ENCODE data around the gene LRRC40. TPM values are rescaled to one million over a fixed set of nuclear protein-coding genes. Genes with fewer than 3 reads are reported as not detected.

The LRRC40 gene
- total RNA-seq, 6 donors from 2014 or later, result 7.5 to 18.3 (median 11.3) TPM

- WGBS, 2 donors, result 0% methylated on average over 11 of the region's 11 CpGs
- Histone ChIP-seq H3K9me3 (no peaks in the 10 kb centered on the region), H3K27ac (peak overlapping the region; percentile 90 to 97 (median 94)), H3K27me3 (no peaks in the 10 kb centered on the region), H3K4me3 (peak overlapping the region; percentile 73 to 91 (median 81)), H3K4me1 (peaks cover 38 to 48% (median 43%) of the 10 kb centered on the region in 4 donors), H3K36me3 (peaks cover 0 to 7% (median 0%) of the 10 kb centered on the region in 4 donors)
- TF ChIP-seq EP300 (IDR thresholded peaks at IDR 0.05), result no peak
- no peak for TF ChIP-seq POLR2A (IDR thresholded peaks at IDR 0.05)
- no peak for TF ChIP-seq POLR2AphosphoS5 (IDR thresholded peaks at IDR 0.05)
- TF ChIP-seq CTCF (IDR thresholded peaks at IDR 0.05), result no peak
- no peak for DNase-seq
- peak in 1 of 2 donors; percentile 45 for ATAC-seq (ENCODE audit: low FRiP score in 2 of 2)
These were observed 327 bp downstream of the LRRC40 start for GRCh38 chr1:70205071-70205433.

- H3K27ac ChIP-seq, result peak overlapping the region in 2 of 4 donors; percentile 91 to 97
- DNase-seq, result no peak
- peak overlapping the region; percentile 73 to 91 (median 81) for H3K4me3 ChIP-seq
- ATAC-seq (ENCODE audit: low FRiP score in 2 of 2), result no peak
- WGBS, 2 donors, result 0 to 3% methylated on average over 4 of the region's 4 CpGs
- H3K27me3 ChIP-seq, result no peaks in the 10 kb centered on the region
- H3K36me3 ChIP-seq, result peaks cover 0 to 7% (median 0%) of the 10 kb centered on the region in 4 donors
- TF ChIP-seq CTCF (IDR thresholded peaks at IDR 0.05) (no peak), EP300 (IDR thresholded peaks at IDR 0.05) (no peak), POLR2AphosphoS5 (IDR thresholded peaks at IDR 0.05) (no peak), POLR2A (IDR thresholded peaks at IDR 0.05) (no peak)
- peaks cover 38 to 47% (median 42%) of the 10 kb centered on the region in 4 donors for H3K4me1 ChIP-seq
- no peaks in the 10 kb centered on the region for H3K9me3 ChIP-seq
These were observed 779 bp downstream of the LRRC40 start for GRCh38 chr1:70204600-70204999.

GRCh38 chr1:70204139-70204538 lies 1.2 kb downstream of the LRRC40 start:
- DNase-seq (no peak), ATAC-seq (ENCODE audit: low FRiP score in 2 of 2) (no peak)
- Histone ChIP-seq H3K4me3 (peak overlapping the region in 1 of 4 donors; percentile 79), H3K36me3 (peaks cover 0 to 7% (median 0%) of the 10 kb centered on the region in 4 donors), H3K4me1 (peaks cover 38 to 43% (median 42%) of the 10 kb centered on the region in 4 donors), H3K27me3 (no peaks in the 10 kb centered on the region), H3K9me3 (no peaks in the 10 kb centered on the region), H3K27ac (no peak overlapping the region)
- TF ChIP-seq EP300 (IDR thresholded peaks at IDR 0.05) (no peak), POLR2A (IDR thresholded peaks at IDR 0.05) (no peak), POLR2AphosphoS5 (IDR thresholded peaks at IDR 0.05) (no peak), CTCF (IDR thresholded peaks at IDR 0.05) (no peak)
- WGBS, 2 donors, result 65 to 80% methylated on average over 1 of the region's 1 CpG

GRCh38 chr1:70202173-70202758 lies 3.1 kb downstream of the LRRC40 start:
- ATAC-seq (ENCODE audit: low FRiP score in 2 of 2), result no peak
- Histone ChIP-seq H3K36me3 (no peaks in the 10 kb centered on the region), H3K9me3 (no peaks in the 10 kb centered on the region), H3K4me3 (no peak overlapping the region), H3K27me3 (no peaks in the 10 kb centered on the region), H3K4me1 (peaks cover 22 to 32% (median 26%) of the 10 kb centered on the region in 4 donors), H3K27ac (no peak overlapping the region)
- TF ChIP-seq EP300 (IDR thresholded peaks at IDR 0.05), result no peak
- TF ChIP-seq POLR2AphosphoS5 (IDR thresholded peaks at IDR 0.05), result no peak
- TF ChIP-seq CTCF (IDR thresholded peaks at IDR 0.05), result no peak
- TF ChIP-seq POLR2A (IDR thresholded peaks at IDR 0.05), result no peak
- no peak for DNase-seq
- WGBS, 2 donors, result 59 to 61% methylated on average over 2 of the region's 2 CpGs

GRCh38 chr1:70200065-70200464 lies 5.3 kb downstream of the LRRC40 start:
- DNase-seq (no peak), ATAC-seq (ENCODE audit: low FRiP score in 2 of 2) (no peak)
- Histone ChIP-seq H3K4me3 (no peak overlapping the region), H3K4me1 (peaks cover 12 to 22% (median 16%) of the 10 kb centered on the region in 4 donors), H3K36me3 (no peaks in the 10 kb centered on the region), H3K27me3 (no peaks in the 10 kb centered on the region), H3K9me3 (no peaks in the 10 kb centered on the region), H3K27ac (no peak overlapping the region)
- TF ChIP-seq EP300 (IDR thresholded peaks at IDR 0.05) (no peak), POLR2A (IDR thresholded peaks at IDR 0.05) (no peak), POLR2AphosphoS5 (IDR thresholded peaks at IDR 0.05) (no peak), CTCF (IDR thresholded peaks at IDR 0.05) (no peak)
- WGBS, 2 donors, result 96 to 100% methylated on average over 4 of the region's 4 CpGs
